Uterus (tissue), 4 donors: ENCODE results near the gene LGI2. TPM values are rescaled to one million over a fixed set of nuclear protein-coding genes. Genes with fewer than 3 reads are reported as not detected.

ENCODE experiments used
- DNase-seq, 2 donors: peaks; one replicate each; pipeline ENCODE4 v3.0.0-alpha.2; 2019 to 2020
- H3K27ac ChIP-seq, 2 donors: fragments of 200-600 bp; sonication (generic); 1 replicate in 1 of 2; 2 replicates in 1 of 2; pipeline ENCODE4 v1.5.1; 2016 to 2018
- H3K27me3 ChIP-seq, 2 donors: fragments of 200-600 bp; sonication (generic); one replicate each; pipeline ENCODE4 v1.5.1; 2018 to 2019; ENCODE audit warnings: control low read depth in 1 of 2
- H3K36me3 ChIP-seq, 2 donors: fragments of 200-600 bp; sonication (generic); one replicate each; pipeline ENCODE4 v1.5.1; 2019; ENCODE audit warnings: control low read depth in 1 of 2
- H3K4me1 ChIP-seq, 2 donors: fragments of 200-600 bp; sonication (generic); one replicate each; pipeline ENCODE4 v1.5.1; 2018 to 2019; ENCODE audit warnings: control low read depth in 1 of 2
- H3K4me3 ChIP-seq, 2 donors: fragments of 200-600 bp; sonication (generic); 1 replicate in 1 of 2; 2 replicates in 1 of 2; pipeline ENCODE4 v1.5.1; 2018 to 2019; ENCODE audit warnings: mild to moderate bottlenecking in 1 of 2
- H3K9me3 ChIP-seq, 2 donors: fragments of 200-600 bp; sonication (generic); one replicate each; pipeline ENCODE4 v1.5.1; 2019; ENCODE audit warnings: control low read depth in 1 of 2
- POLR2A ChIP-seq, 2 donors: fragments of 450-650 bp; IDR thresholded peaks; one replicate each; pipeline ENCODE4 v1.6.1; 2016; ENCODE audit warnings: antibody characterized with exemption in 2 of 2, mild to moderate bottlenecking in 1 of 2, moderate library complexity in 1 of 2
- intact Hi-C: fragments of 100-400 bp; cut with DNase I; formaldehyde crosslinking; loops from one replicate; pipeline ENCODE4 v1.15.1; 2023; ENCODE audit warnings: low total_unique reads
- total RNA-seq, 4 donors: library from RNA; depleted of rRNA in 3 of 4; stranded (reverse); fragments of >200 nt in 3 of 4; gene quantifications; one replicate each; pipeline versions ENCODE4 v1.1.0 to v1.2.4, GENCODE V29; 2014 to 2023
- TF ChIP-seq, protein P1 (sequence below), 4 experiments: fragments of 200-600 bp in 2 of 4; fragments of 450-650 bp in 2 of 4; sonication (generic) in 2 of 4; IDR thresholded peaks; one replicate each; pipeline ENCODE4 v1.5.1; 2016 to 2019; ENCODE audit warnings: antibody characterized with exemption in 4 of 4, mild to moderate bottlenecking in 2 of 4, moderate library complexity in 1 of 4
- donor health status: DM: yes; HTN: yes; CAD: no.

The LGI2 gene
- total RNA-seq, 4 donors from 2014 or later = 2.3 to 23.7 (median 14.0) TPM

DNA sequence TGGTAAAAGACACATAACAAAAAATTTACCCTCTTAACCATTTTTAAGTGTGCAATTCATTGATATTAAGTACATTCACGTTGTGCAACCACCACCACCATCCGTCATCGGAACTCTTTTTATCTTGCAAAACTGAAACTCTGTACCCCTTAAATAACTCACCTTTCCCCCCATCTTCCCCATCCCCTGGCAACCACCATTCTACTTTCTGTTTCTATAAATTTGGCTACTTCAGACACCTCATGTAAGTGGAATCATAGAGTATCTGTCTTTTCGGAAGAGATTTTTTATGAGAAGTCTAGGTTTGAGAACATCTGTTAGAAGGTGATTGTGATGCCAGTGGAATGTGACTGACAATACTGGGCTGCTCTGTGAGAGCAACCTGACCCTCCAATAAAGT lies 78.1 kb downstream of the LGI2 start:
- Histone ChIP-seq H3K4me3 (no peak overlapping the region), H3K36me3 (no peaks in the 10 kb centered on the region), H3K27ac (no peak overlapping the region), H3K27me3 (no peaks in the 10 kb centered on the region), H3K9me3 (no peaks in the 10 kb centered on the region), H3K4me1 (no peaks in the 10 kb centered on the region)
- no peak for DNase-seq
- no peak for TF ChIP-seq POLR2A (IDR thresholded peaks at IDR 0.05)
- TF ChIP-seq, protein P1, sequence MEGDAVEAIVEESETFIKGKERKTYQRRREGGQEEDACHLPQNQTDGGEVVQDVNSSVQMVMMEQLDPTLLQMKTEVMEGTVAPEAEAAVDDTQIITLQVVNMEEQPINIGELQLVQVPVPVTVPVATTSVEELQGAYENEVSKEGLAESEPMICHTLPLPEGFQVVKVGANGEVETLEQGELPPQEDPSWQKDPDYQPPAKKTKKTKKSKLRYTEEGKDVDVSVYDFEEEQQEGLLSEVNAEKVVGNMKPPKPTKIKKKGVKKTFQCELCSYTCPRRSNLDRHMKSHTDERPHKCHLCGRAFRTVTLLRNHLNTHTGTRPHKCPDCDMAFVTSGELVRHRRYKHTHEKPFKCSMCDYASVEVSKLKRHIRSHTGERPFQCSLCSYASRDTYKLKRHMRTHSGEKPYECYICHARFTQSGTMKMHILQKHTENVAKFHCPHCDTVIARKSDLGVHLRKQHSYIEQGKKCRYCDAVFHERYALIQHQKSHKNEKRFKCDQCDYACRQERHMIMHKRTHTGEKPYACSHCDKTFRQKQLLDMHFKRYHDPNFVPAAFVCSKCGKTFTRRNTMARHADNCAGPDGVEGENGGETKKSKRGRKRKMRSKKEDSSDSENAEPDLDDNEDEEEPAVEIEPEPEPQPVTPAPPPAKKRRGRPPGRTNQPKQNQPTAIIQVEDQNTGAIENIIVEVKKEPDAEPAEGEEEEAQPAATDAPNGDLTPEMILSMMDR (IDR thresholded peaks at IDR 0.05) = no peak
- intact Hi-C loops = no loop called here

DNA sequence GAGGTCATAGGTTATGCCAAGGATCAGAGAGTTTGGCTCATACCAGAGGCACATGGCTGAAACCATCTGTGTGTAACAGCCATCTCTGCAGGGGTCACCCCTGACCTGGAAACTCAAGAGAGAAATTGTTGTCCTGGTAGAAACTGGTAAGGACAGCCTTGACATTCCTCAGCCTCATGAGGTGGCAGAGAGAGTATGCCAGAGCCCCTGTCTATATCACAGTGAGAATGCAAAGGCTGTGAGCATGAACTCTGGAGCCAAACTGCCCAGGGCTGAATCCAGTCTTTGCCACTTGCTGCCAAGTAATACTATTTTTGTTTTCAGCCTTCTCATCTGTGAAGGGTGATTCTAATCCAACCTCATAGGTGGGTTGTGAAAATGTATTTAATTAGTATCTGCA lies 80.8 kb downstream of the LGI2 start:
- no peaks in the 10 kb centered on the region for H3K36me3 ChIP-seq
- TF ChIP-seq, protein P1 (IDR thresholded peaks at IDR 0.05) = no peak
- no peak for TF ChIP-seq POLR2A (IDR thresholded peaks at IDR 0.05)
- no peak overlapping the region for H3K27ac ChIP-seq
- no peaks in the 10 kb centered on the region for H3K27me3 ChIP-seq
- no peaks in the 10 kb centered on the region for H3K9me3 ChIP-seq
- H3K4me1 ChIP-seq = no peaks in the 10 kb centered on the region
- H3K4me3 ChIP-seq = no peak overlapping the region
- intact Hi-C loops = no loop called here
- DNase-seq = no peak

Other genes starting within 250 kb of the LGI2 start
- 10 to 100 TPM; 34.4 to 78.6 (median 68.0) TPM for gene SOD3, start 235.4 kb downstream of the LGI2 start, total RNA-seq
- gene CCDC149, start 117.9 kb downstream of the LGI2 start, total RNA-seq = 100 to 1,000 TPM in 2 of 4 donors, 10 to 100 TPM in 2; 18.7 to 462 (median 69.3) TPM
- gene SEPSECS, start 129.5 kb upstream of the LGI2 start, total RNA-seq = 10 to 100 TPM in 2 of 4 donors, 1 to 10 TPM in 2; 6.9 to 22.8 (median 10.4) TPM
- gene PI4K2B, start 203.1 kb upstream of the LGI2 start, total RNA-seq = 10 to 100 TPM in 3 of 4 donors, 1 to 10 TPM in 1; 2.8 to 27.4 (median 18.2) TPM